Activated CD4-positive, alpha-beta T cell treated with anti-CD3 and anti-CD28 coated beads for 36 hours (primary cell): ENCODE measurements around the gene SPEN. TPM values are rescaled to one million over a fixed set of nuclear protein-coding genes. Genes with fewer than 3 reads are reported as not detected.
A peak's percentile ranks its signal among the peaks of the same experiment; 100 is the strongest.

Experiments
- ATAC-seq: fragments of 200-7000 bp; cut with Tn5 transposase; one replicate; pipeline ENCODE4 v1.10.0; 2021; ENCODE audit warnings: mild to moderate bottlenecking, moderate library complexity
- CTCF ChIA-PET: fragments of 350-600 bp; sonication (Branson Sonifier 250); formaldehyde crosslinking; loops from one replicate; lab custom pipeline; 2021; ENCODE audit warnings: antibody characterized with exemption; lab: Charles Lee
- POLR2A ChIA-PET: fragments of 350-600 bp; sonication (Branson Sonifier 250); formaldehyde crosslinking; loops from one replicate; lab custom pipeline; 2021; ENCODE audit warnings: antibody characterized with exemption, inconsistent platforms; lab: Charles Lee
- DNase-seq: peaks from one replicate; pipeline ENCODE4 v3.0.0-alpha.2; 2020
- H3K27ac Mint-ChIP-seq: one replicate; pipeline ENCODE4 v1.8.0; 2021; ENCODE audit warnings: mixed read lengths
- H3K27me3 Mint-ChIP-seq: one replicate; pipeline ENCODE4 v1.8.0; 2021; ENCODE audit warnings: mixed read lengths
- H3K36me3 Mint-ChIP-seq: one replicate; pipeline ENCODE4 v1.8.0; 2021; ENCODE audit warnings: low read depth, mixed read lengths
- H3K4me1 Mint-ChIP-seq: one replicate; pipeline ENCODE4 v1.8.0; 2021; ENCODE audit warnings: mixed read lengths
- H3K4me3 Mint-ChIP-seq: one replicate; pipeline ENCODE4 v1.8.0; 2021; ENCODE audit warnings: mild to moderate bottlenecking, moderate library complexity, mixed read lengths
- H3K9me3 Mint-ChIP-seq: one replicate; pipeline ENCODE4 v1.8.0; 2021; ENCODE audit warnings: low read depth, mixed read lengths
- intact Hi-C, 2 experiments: fragments of 100-400 bp; cut with DNase I in 1 of 2; cut with micrococcal nuclease in 1 of 2; formaldehyde crosslinking; loops; one replicate each; pipeline versions ENCODE4 v1.14.2 to v1.15.1; 2022 to 2024; cut with DNase I, micrococcal nuclease
- total RNA-seq, 2 experiments: library from RNA; stranded (reverse); gene quantifications; one replicate each; pipeline ENCODE4 v1.2.3, GENCODE V29; 2021

SPEN gene
- total RNA-seq, 2 experiments from 2014 or later: 43.2 to 52.7 TPM

GRCh38 chr1:15957221-15958095 is 110.0 kb downstream of the SPEN start:
- Mint-ChIP-seq H3K27me3 (no peaks in the 10 kb centered on the region), H3K4me3 (no peak overlapping the region), H3K36me3 (peaks cover 39% of the 10 kb centered on the region), H3K9me3 (no peaks in the 10 kb centered on the region), H3K4me1 (peaks cover 91% of the 10 kb centered on the region), H3K27ac (peak overlapping the region; percentile 66)
- peak; percentile 21 for DNase-seq
- ChIA-PET CTCF (interaction anchor here (0.6 to 1.2 kb wide), 3 partner anchors 9 to 17 kb away, joined by 3 to 5 read pairs (median 3); no protein-coding TSS in a partner anchor), POLR2A (interaction anchor here (0.6 kb wide), 1 partner anchor 130 kb away, joined by 3 read pairs; no protein-coding TSS in a partner anchor)
- intact Hi-C loops: no loop called here
- no peak for ATAC-seq

GRCh38 chr1:15958111-15958510 is 110.6 kb downstream of the SPEN start:
- Mint-ChIP-seq H3K4me3 (no peak overlapping the region), H3K9me3 (no peaks in the 10 kb centered on the region), H3K27me3 (no peaks in the 10 kb centered on the region), H3K4me1 (peaks cover 92% of the 10 kb centered on the region), H3K27ac (peak overlapping the region; percentile 74), H3K36me3 (peaks cover 35% of the 10 kb centered on the region)
- CTCF ChIA-PET: interaction anchor here (0.6 to 1.5 kb wide), 3 partner anchors 10 to 36 kb away, joined by 3 to 5 read pairs (median 3); no protein-coding TSS in a partner anchor
- intact Hi-C loops: no loop called here
- ATAC-seq: no peak
- POLR2A ChIA-PET: interaction anchor here (0.6 kb wide), 1 partner anchor 131 kb away, joined by 3 read pairs; no protein-coding TSS in a partner anchor
- no peak for DNase-seq

GRCh38 chr1:15958793-15959192 is 111.3 kb downstream of the SPEN start:
- peak; percentile 17 for DNase-seq
- ChIA-PET CTCF (interaction anchor here (0.8 to 1.5 kb wide), 4 partner anchors 11 to 37 kb away, joined by 3 to 4 read pairs (median 4); no protein-coding TSS in a partner anchor), POLR2A (no interaction called here)
- Mint-ChIP-seq H3K4me1 (peaks cover 92% of the 10 kb centered on the region), H3K9me3 (no peaks in the 10 kb centered on the region), H3K27ac (peak overlapping the region; percentile 74), H3K27me3 (no peaks in the 10 kb centered on the region), H3K4me3 (no peak overlapping the region), H3K36me3 (peaks cover 33% of the 10 kb centered on the region)
- no peak for ATAC-seq
- intact Hi-C loops: no loop called here

GRCh38 chr1:15959424-15959823 is 111.9 kb downstream of the SPEN start:
- H3K27ac Mint-ChIP-seq: peak overlapping the region; percentile 74
- no peak overlapping the region for H3K4me3 Mint-ChIP-seq
- H3K4me1 Mint-ChIP-seq: peaks cover 92% of the 10 kb centered on the region
- ChIA-PET CTCF (interaction anchor here (0.5 to 1.5 kb wide), 5 partner anchors 10 to 138 kb away, joined by 3 to 4 read pairs (median 4); no protein-coding TSS in a partner anchor), POLR2A (no interaction called here)
- DNase-seq (no peak), ATAC-seq (no peak)
- H3K36me3 Mint-ChIP-seq: peaks cover 30% of the 10 kb centered on the region
- no peaks in the 10 kb centered on the region for H3K27me3 Mint-ChIP-seq
- no peaks in the 10 kb centered on the region for H3K9me3 Mint-ChIP-seq
- intact Hi-C loops: no loop called here

GRCh38 chr1:15959827-15960446 is 112.4 kb downstream of the SPEN start:
- ChIA-PET POLR2A (no interaction called here), CTCF (interaction anchor here (0.5 to 1.5 kb wide), 5 partner anchors 12 to 139 kb away, joined by 3 to 6 read pairs (median 4); no protein-coding TSS in a partner anchor)
- Mint-ChIP-seq H3K4me1 (peaks cover 95% of the 10 kb centered on the region), H3K27me3 (no peaks in the 10 kb centered on the region), H3K27ac (peak overlapping the region; percentile 74), H3K36me3 (peaks cover 29% of the 10 kb centered on the region), H3K9me3 (no peaks in the 10 kb centered on the region), H3K4me3 (peak overlapping the region; percentile 21)
- ATAC-seq (peak; percentile 28), DNase-seq (peak; percentile 69)
- intact Hi-C loops: loop anchor here in 1 of 2 experiments (10.0 kb wide), 1 partner anchor 725 kb away; no protein-coding TSS in a partner anchor

- no peaks in the 10 kb centered on the region for H3K9me3 Mint-ChIP-seq
- intact Hi-C loops: loop anchor here in 1 of 2 experiments (10.0 kb wide), 1 partner anchor 726 kb away; no protein-coding TSS in a partner anchor
- POLR2A ChIA-PET: no interaction called here
- CTCF ChIA-PET: interaction anchor here (0.6 to 2.0 kb wide), 2 partner anchors 10 to 128 kb away, joined by 6 to 7 read pairs; no protein-coding TSS in a partner anchor
- peaks cover 95% of the 10 kb centered on the region for H3K4me1 Mint-ChIP-seq
- H3K4me3 Mint-ChIP-seq: no peak overlapping the region
- H3K27ac Mint-ChIP-seq: no peak overlapping the region
- ATAC-seq (no peak), DNase-seq (no peak)
- H3K27me3 Mint-ChIP-seq: no peaks in the 10 kb centered on the region
- H3K36me3 Mint-ChIP-seq: peaks cover 24% of the 10 kb centered on the region
Measured at GRCh38 chr1:15960808-15961207, 113.3 kb downstream of the SPEN start.

GRCh38 chr1:15961492-15961891 is 114.0 kb downstream of the SPEN start:
- peak overlapping the region; percentile 59 for H3K27ac Mint-ChIP-seq
- intact Hi-C loops: loop anchor here in 1 of 2 experiments (10.0 kb wide), 1 partner anchor 727 kb away; no protein-coding TSS in a partner anchor
- POLR2A ChIA-PET: interaction anchor here (0.5 to 1.2 kb wide), 3 partner anchors 8 to 15 kb away, joined by 3 to 4 read pairs (median 4); no protein-coding TSS in a partner anchor

GRCh38 chr1:15962176-15962575 is 114.7 kb downstream of the SPEN start:
- peak overlapping the region; percentile 59 for H3K27ac Mint-ChIP-seq
- intact Hi-C loops: loop anchor here in 1 of 2 experiments (10.0 kb wide), 1 partner anchor 727 kb away; no protein-coding TSS in a partner anchor

More at GRCh38 chr1:15961492-15961891, 114.0 kb downstream of the SPEN start:
- no peak for DNase-seq
- no peak for ATAC-seq
- CTCF ChIA-PET: interaction anchor here (2.0 kb wide), 1 partner anchor 11 kb away, joined by 7 read pairs; no protein-coding TSS in a partner anchor
- peaks cover 95% of the 10 kb centered on the region for H3K4me1 Mint-ChIP-seq
- no peaks in the 10 kb centered on the region for H3K9me3 Mint-ChIP-seq
- H3K4me3 Mint-ChIP-seq: no peak overlapping the region
- no peaks in the 10 kb centered on the region for H3K27me3 Mint-ChIP-seq
- peaks cover 21% of the 10 kb centered on the region for H3K36me3 Mint-ChIP-seq

GRCh38 chr1:15962671-15963362 is 115.3 kb downstream of the SPEN start:
- intact Hi-C loops: loop anchor here in 1 of 2 experiments (10.0 kb wide), 1 partner anchor 728 kb away; no protein-coding TSS in a partner anchor
- DNase-seq (no peak), ATAC-seq (no peak)
- peak overlapping the region; percentile 98 for H3K27ac Mint-ChIP-seq
- H3K36me3 Mint-ChIP-seq: peaks cover 20% of the 10 kb centered on the region
- POLR2A ChIA-PET: interaction anchor here (5.1 kb wide), 1 partner anchor 13 kb away, joined by 77 read pairs; no protein-coding TSS in a partner anchor
- H3K4me3 Mint-ChIP-seq: peak overlapping the region; percentile 54
- no peaks in the 10 kb centered on the region for H3K27me3 Mint-ChIP-seq
- no peaks in the 10 kb centered on the region for H3K9me3 Mint-ChIP-seq
- CTCF ChIA-PET: interaction anchor here (0.6 to 2.2 kb wide), 5 partner anchors 11 to 38 kb away, joined by 3 to 8 read pairs (median 3); no protein-coding TSS in a partner anchor
- H3K4me1 Mint-ChIP-seq: peaks cover 98% of the 10 kb centered on the region

More at GRCh38 chr1:15962176-15962575, 114.7 kb downstream of the SPEN start:
- no peak overlapping the region for H3K4me3 Mint-ChIP-seq
- H3K36me3 Mint-ChIP-seq: peaks cover 22% of the 10 kb centered on the region
- no peak for ATAC-seq
- POLR2A ChIA-PET: interaction anchor here (0.5 to 1.2 kb wide), 3 partner anchors 9 to 14 kb away, joined by 3 to 4 read pairs (median 4); no protein-coding TSS in a partner anchor
- H3K27me3 Mint-ChIP-seq: no peaks in the 10 kb centered on the region
- peaks cover 98% of the 10 kb centered on the region for H3K4me1 Mint-ChIP-seq
- peak; percentile 16 for DNase-seq
- CTCF ChIA-PET: interaction anchor here (0.6 to 2.0 kb wide), 3 partner anchors 12 to 287 kb away, joined by 3 to 7 read pairs (median 3); no protein-coding TSS in a partner anchor
- H3K9me3 Mint-ChIP-seq: no peaks in the 10 kb centered on the region
